Mesenteric fat pad (tissue), 1 donor: ENCODE measurements around the gene MTCH1. TPM values are rescaled to one million over a fixed set of nuclear protein-coding genes. Genes with fewer than 3 reads are reported as not detected.
"Not testable (repeated sequence)": the region's sequence is repeated elsewhere in the genome, so short reads cannot be mapped to it uniquely, and the experiment has no call there.

Experiments used
- DNase-seq: peaks from one replicate; pipeline ENCODE4 v3.0.0-alpha.2; 2020; ENCODE audit warnings: low spot score
- total RNA-seq: library from RNA; stranded (reverse); fragmentation: NEBNext Ultra II Directional; extraction: Animal tissue kit (Norgen Biotek cat#: 25700); gene quantifications from one replicate; pipeline ENCODE4 v1.2.1, GENCODE V29; 2021
- donor health status: DM: yes; HTN: yes; CAD: no.

Gene MTCH1
- total RNA-seq, 1 donor from 2014 or later, result 169 TPM

DNA sequence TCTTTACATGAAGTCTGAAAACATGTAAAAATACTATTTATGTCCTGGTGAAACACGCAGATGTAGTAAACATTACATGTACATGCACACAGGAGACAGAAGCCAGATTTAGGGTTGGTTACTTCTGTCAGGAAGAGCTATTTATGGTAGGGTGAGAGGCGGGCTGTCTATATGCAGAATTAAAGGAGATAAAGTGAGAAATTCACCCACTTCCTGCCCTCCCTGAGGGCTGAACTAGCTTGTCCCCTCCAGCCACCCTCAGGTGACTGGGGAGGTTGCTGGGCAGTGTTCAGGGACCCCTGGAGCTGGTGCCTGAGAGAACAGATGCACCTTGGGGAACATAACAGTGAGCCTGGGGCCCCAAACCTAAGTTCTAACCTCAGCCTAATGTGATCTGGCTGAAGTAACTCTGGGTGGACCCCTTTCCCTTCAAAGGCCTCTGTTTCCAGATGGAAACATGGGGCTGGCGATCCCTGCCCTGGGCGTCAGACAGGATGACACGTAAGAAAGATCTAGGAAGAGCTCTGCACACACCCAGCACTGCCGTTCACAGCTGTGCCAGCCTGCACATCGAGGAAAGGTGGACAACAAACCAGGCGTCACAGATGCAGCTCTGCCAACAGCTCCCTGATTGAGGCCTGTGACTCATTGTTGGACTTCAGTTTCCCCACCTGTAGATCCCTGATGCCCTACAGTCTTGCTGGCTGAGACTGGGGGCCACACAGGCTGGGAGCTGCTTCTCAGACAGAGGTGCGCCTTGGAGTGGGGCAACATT is 30.1 kb downstream of the MTCH1 start:
- DNase-seq, result peak; percentile 77

DNA sequence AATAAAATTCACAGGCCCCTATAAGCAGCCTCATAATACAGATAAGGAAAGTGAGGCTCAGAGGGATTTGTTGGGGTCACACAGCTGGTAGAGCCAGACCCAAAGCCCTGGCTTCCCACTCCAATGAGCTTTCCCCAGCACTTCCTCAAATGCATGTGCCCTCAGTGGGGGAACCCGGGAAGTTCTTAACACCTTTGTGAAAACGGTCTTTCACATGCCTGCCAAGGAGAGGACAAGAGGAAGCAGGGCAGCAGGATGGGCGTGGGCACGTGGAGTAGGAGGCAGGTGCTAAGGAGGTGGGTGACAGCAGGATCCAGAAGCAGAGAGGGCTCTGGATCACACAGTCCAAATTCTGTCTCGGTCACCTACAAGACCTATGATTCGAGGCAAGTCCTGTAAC is 30.9 kb downstream of the MTCH1 start:
- peak; percentile 69 for DNase-seq

DNA sequence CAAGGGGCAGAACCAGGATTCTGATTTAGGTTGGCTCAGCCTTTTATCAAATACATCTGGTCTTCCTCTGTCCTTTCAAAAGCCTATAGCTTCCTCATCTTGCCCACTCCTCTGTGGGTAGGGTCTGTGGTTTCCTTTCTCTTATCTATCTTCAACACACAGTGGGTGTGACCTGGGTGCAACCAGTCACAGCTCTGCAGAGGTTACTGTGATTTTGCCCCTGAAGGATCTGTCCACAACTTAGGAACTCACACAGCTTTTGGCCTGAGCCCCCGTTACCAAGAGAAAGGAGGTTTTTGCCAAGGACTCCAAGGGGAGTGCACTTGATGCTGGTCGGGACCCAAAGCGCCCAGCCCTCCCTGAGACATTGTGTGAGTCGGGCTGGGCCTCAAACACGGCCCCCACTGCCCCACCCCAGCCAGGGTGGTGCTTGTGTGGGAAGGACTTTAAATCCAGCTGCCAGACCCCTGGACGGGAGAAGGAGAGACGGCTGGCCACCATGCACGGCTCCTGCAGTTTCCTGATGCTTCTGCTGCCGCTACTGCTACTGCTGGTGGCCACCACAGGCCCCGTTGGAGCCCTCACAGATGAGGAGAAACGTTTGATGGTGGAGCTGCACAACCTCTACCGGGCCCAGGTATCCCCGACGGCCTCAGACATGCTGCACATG is 31.6 kb downstream of the MTCH1 start, which contains the start of gene PI16:
TSS of gene PI16 (plus strand) at position 477 of the 670 bp plus-strand sequence. CDS start at position 500, 23 bp downstream.
- peak; percentile 64 for DNase-seq

DNA sequence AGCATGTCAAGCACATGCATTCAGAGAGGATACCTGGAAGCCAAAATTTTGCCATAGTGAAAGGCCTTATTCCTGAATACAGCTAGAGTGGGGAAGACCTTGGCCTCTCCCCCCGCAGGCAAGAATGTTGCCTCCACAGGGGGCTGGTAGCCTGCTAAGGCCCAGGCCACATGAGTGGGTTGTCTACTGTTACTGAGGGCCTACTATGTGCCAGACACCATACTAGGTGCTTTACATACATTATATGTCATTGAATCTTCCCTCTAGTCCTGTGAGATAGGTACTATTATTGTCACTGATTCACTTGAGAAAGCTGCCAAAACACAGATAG is 32.1 kb downstream of the MTCH1 start:
- DNase-seq, result no peak

DNA sequence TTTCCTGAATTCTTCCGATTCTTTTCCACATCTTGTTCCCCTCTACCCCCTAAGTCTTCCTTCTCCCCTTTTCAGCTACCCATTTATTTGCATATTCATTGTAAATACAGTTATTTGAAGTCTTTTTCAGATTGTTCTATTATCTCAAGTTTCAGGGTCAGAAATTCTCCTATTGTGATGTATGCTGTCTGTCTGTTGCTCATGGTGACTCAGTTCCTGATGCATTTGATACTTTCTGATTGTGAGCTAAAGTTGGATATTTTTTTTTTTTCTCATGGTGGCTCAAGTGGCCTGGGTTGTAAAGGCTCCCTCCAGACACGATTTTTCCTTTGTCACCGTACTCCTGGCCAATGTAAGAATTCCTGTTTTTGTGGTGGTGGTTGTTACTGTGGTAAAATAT is 36.4 kb downstream of the MTCH1 start:
- DNase-seq, result no peak

DNA sequence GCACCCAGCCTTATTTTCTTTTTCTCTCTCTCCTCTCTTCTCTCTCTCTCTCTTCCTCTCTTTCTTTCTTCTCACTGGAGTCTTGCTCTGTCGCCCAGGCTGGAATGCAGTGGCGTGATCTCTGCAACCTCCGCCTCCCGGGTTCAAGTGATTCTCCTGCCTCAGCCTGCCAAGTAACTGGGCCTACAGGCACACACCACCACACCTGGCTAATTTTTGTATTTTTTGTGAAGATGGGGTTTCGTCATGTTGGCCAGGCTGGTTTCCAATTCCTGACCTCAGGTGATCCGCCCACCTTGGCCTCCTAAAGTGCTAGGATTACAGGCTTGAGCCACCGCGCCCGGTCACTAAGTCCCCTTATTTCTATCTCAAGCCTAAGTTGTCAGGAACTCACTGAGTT is 36.9 kb downstream of the MTCH1 start:
- peak; percentile 33 for DNase-seq

DNA sequence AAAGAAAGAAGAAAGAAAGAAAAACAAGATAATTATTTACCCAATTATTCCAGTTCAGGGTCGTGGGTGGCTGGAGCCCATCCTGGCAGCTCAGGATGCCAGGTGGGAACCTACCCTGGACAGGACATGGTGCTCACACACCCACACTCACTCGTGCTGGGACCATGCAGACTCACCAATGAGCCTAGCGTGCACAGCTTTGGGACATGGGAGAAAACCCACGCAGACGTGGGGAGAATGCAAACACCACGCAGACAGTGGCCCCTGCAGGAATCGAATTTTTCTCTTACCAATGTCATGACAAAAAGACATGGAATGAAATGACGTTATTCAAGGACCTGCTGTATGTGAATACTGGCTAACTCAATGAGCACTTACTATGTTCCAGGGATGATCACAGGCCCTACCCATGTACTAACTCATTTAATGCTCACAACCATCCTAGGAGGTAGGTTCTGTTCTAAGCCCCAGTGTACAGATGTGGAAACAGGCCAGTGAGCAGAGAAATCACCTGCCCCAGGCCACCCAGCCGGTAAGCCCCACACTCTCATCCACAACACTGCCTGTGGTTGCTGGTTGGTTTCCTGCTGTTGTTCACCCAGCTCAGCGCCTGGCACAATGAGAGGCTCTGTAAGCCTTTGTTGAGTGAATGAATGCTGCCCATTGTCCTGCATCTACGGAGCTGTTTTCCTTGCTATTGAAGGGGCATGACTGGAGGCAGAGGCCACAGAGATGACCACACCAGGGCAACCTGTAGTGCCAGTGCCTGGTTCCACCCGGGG is 38.2 kb downstream of the MTCH1 start:
- peak; percentile 60 for DNase-seq

DNA sequence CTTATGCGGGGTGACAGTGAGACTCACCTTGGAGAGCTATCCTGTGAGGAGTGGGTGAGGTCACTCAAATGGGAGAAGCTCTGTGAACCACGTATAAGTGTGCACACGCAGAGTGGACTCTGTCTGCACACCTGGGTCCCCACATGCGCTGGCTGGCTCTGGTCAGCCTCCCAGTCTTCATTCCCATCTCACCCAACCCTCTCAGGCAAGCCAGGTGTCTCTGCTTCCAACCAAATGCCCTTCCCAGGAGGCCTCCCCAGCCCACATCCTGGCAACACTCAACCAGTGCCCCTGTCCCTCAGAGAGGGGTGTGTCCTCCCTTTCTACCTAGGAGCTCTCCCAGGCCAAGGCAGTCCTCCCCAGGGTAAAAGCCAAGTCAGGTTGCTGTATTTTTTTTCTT is 39.5 kb downstream of the MTCH1 start:
- peak; percentile 82 for DNase-seq

DNA sequence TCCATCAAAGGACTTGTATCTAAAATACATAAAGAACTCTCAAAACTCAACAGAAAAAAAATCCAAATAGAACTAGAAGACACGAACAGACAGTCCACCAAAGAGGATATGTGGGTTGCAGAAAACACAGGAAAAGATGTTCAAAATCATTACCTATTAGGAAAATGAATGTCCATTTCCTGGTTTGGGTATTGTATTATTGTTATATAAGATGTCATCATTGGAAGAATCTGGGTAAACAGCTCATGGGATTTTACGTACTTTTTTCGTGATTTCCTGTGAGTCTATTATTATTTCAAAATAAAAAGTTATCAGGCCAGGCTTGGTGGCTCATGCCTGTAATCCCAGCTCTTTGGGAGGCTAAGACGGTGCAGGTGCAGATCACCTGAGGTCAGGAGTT is 40.7 kb downstream of the MTCH1 start:
- DNase-seq, result no peak

DNA sequence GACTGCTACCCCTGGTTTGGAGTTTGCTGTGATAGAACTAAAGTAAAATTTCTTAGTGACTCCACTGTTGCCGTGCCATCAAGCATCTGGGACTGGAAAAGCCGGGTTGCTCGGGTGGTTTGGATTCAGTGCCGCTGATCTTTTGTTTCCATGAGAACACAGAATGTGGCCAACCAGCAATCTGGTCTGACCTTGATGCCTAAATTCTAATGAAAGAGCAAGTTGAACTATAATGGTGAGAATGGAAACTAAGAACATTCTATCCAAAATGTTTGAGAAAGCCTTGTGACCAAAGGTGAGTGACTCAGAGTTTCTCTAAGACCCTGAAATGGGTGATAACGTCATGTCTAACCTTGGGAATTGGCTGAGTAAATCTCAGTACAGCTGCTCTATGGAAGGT is 41.3 kb downstream of the MTCH1 start:
- no peak for DNase-seq

DNA sequence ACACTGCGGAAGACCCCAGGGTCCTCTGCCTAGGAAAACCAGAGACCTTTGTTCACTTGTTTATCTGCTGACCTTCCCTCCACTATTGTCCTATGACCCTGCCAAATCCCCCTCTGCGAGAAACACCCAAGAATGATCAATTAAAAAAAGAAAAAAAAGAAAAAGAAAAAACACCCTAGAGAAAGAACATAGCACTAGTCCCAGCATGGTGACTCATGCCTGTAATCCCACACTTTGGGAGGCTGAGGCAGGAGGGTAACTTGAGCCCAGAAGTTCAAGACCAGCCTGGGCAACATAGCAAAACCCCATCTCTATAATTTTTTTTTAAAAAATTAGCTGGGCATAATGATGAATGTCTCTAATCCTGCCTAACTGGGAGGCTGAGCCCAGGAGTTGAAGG is 43.7 kb downstream of the MTCH1 start:
- DNase-seq, result not testable (repeated sequence)

DNA sequence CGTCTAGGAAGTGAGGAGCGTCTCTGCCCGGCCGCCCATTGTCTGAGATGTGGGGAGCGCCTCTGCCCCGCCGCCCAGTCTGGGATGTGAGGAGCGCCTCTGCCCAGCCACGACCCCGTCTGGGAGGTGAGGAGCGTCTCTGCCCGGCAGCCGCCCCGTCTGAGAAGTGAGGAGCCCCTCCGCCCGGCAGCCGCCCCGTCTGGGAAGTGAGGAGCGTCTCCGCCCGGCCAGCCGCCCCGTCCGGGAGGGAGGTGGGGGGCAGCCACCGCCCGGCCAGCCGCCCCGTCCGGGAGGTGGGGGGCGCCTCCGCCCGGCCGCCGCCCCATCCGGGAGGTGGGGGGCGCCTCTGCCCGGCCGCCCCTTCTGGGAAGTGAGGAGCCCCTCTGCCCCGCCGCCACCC is 44.4 kb downstream of the MTCH1 start:
- DNase-seq, result not testable (repeated sequence)

DNA sequence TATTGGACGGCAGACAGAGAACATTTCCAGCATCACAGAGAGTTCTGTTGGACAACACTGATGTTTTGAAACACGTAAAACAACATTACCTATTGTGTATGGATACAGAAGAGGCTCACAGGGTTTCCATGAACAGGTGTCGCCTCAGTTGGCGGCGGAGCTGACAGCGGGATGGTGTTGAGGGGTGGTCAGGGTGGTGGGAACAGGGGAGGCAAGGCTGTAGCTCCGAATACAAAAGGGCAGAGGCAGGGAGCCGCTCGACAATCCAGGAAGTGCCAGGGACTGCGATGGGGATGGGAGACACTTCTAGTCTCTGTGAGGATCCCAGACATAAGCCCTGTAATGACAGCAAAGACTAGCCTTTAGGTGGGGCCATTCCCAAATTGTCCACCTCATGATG is 46.0 kb downstream of the MTCH1 start:
- peak; percentile 67 for DNase-seq

DNA sequence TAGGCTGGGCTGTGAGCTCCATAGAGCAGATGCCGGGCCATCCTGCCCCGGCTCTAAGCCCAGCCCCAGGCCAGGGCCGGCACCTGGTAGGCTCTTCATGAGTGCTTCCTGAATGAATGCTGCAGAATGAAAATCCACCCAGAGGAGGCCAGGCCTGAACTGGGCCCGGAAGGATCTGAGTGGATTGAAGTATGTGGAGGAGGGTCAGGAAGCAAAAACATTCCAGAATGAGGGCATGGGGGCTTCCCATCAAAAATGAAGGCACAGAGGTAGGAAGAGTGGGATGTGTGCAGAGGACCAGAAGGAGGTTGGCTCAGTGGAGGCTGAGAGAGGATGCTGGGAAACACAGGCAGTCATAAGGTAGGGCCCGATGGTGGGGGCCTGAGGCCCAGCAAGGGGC is 47.0 kb downstream of the MTCH1 start:
- DNase-seq, result peak; percentile 51

DNA sequence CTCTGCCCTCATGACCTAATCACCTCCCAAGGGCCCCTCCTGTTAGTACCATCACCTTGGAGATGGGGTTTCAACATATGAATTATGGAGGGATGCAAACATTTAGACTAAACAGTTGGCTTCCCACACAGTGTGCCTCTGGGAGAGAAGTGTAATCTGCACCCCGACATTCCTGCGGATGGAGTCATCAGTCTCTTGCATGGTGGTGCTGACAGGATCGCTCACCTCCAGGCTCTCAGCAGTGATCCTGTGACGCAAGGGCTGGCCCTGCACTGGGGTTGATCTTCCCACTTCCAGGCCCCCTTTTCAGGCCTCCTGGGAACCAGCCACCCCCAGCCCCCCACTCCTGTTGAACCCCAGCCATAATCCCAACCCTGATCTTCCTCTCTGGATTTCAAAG is 47.5 kb downstream of the MTCH1 start:
- peak; percentile 71 for DNase-seq

DNA sequence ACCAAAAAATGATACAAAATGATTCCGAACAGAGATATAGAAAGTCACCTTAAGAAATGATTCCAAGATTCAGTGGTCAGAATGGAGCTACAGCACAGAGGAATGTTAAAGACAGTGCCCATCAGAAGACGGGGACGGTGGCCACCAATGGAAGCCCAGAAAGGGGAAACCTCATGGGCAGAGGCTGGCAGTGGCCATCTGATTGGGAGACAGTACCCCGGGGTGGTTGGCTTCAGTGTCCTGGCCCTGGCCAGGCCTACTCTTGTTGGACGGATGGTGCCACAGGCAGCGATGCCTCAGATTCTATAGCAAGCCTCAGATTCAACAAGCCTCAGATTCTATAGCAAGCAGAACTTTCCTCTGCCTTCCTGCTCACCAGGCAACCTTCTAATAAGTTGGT is 48.1 kb downstream of the MTCH1 start:
- no peak for DNase-seq

DNA sequence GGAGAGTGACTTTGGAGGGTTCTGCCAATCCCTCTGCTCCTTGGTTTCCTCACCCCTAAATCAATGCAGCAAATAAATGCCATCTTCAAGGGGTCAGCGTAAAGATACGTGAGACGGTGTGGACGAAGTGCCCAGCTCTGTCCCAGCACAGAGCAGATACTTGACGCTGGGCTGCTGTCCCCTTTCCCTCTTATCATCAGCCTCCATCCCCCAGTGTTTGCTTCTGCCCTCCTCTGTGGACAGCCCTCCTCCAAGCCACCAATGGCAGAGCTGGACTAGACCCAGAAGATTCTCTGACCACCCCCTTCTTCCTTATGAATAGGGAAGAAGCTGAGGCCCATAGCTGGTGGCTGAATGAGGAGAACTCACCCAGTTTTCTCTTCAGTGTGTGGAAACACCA is 49.2 kb downstream of the MTCH1 start:
- DNase-seq, result no peak

DNA sequence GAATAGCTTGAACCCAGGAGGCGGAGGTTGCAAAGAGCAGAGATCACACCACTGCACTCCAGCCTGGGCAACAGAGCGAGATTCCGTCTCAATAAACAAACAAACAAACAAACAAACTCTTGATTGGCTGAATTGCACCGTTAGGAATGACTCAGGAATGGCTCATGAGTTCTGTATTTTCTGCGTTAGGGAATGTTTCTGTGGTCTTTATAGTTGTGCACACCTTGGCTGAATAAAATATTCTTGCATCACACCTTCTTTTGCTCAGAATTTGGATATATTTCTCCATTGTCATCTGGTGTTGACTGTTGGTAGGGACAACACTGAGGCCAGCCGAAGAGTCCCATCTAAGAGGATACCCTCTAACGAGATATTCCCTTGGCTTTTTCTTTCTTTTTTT is 51.1 kb downstream of the MTCH1 start:
- no peak for DNase-seq

DNA sequence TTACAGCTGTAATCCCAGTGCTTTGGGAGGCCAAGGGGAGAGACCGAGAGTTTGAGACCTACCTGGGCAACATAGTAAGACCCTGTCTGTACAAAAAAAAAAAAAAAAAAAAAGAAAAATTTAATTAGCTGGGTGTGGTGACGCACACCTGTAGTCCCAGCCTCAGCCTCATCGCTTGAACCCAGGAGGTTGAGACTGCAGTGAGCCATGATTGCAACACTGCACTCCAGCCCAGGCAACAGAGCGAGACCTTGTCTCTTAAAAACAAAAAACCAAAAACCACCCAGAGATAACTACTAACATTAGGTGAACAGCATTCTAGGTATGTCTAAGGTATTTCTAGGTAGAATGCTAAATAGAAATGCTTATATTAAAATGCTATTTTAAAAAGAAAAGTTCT is 52.5 kb downstream of the MTCH1 start:
- no peak for DNase-seq

DNA sequence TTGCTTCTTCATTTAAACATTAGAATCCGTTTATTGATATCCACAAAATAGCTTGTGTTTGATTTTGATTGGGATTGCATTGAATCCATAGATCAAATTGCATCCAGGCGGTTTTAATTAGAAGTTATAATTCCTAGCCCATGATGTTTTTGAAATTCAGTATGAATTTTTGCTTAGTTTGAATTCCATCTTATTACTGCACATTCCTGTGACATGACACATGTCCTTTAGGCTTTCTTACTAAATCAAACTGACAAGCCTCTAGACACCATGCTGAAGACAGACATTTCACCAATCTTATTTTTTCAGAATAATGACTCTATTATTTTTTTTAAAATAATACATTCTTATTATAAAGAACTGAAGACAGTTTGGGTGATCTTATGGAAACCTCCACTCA is 52.9 kb downstream of the MTCH1 start:
- DNase-seq, result no peak

DNA sequence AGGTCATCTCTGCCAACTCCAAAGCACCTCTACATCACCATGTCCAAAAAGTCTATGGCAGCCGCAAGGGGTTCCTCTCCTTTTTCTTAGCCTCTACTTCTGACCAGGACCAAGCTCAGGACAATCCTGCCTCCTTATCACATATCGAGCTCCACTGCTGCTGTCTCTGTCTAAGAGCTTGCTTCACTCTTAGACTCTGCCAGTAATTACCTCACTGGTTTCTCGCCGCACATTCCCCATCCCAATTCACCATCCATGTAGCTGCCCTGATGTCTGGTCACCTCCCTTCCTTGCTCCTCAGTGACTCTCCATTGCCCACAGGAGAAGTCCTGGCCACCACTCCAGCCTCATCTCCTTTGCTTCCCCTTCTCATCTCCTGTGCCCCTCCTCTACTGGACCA is 55.5 kb downstream of the MTCH1 start:
- no peak for DNase-seq

DNA sequence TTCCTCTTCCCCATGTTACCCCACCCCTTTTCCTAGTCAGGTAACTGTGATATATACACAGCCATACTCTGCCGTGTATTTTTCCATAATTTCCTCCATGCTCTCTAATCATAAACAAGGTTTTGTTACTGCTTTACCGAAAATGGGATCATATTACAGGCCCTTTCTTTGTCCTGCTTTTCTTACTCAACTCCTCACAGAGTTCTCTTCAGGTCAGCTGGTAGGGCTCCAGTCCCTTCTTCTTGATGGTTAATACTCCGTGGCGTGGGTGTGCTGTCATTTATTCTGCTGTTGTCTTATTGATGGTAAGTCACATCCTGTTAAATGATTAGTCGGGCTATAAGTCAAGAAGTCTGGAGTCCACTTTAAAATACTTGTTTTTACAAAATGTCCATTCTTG is 56.4 kb downstream of the MTCH1 start:
- DNase-seq, result no peak
